ENCODE data around the gene PPP1R1C. TPM values are rescaled to one million over a fixed set of nuclear protein-coding genes. Genes with fewer than 3 reads are reported as not detected.

The PPP1R1C gene
- total and polyA plus RNA-seq, 7 donors = 0.83 to 3.5 (median 3.0) TPM; not detected in 4

GRCh38 chr2:181946444-181947127, 39.1 kb upstream of the PPP1R1C start:
- H3K9me3 ChIP-seq = no peaks in the 10 kb centered on the region
- no peak overlapping the region for H3K27ac ChIP-seq
- no peak overlapping the region for H3K4me3 ChIP-seq
- DNase-seq = no peak
- H3K4me1 ChIP-seq = no peaks in the 10 kb centered on the region
- intact Hi-C loops (cut with DNase I) = no loop called here
- H3K36me3 ChIP-seq = no peaks in the 10 kb centered on the region
- TF ChIP-seq CTCF (IDR thresholded peaks at IDR 0.05) (no peak), POLR2AphosphoS5 (IDR thresholded peaks at IDR 0.05) (no peak), POLR2A (IDR thresholded peaks at IDR 0.05) (no peak), EP300 (IDR thresholded peaks at IDR 0.05) (no peak)
- WGBS, 2 donors = 78 to 79% methylated on average over 1 of the region's 1 CpG
- no peaks in the 10 kb centered on the region for H3K27me3 ChIP-seq

GRCh38 chr2:181947273-181947672, 38.4 kb upstream of the PPP1R1C start:
- Histone ChIP-seq H3K4me1 (no peaks in the 10 kb centered on the region), H3K9me3 (no peaks in the 10 kb centered on the region), H3K4me3 (no peak overlapping the region), H3K27me3 (no peaks in the 10 kb centered on the region), H3K36me3 (no peaks in the 10 kb centered on the region), H3K27ac (no peak overlapping the region)
- no peak for DNase-seq
- no peak for TF ChIP-seq CTCF (IDR thresholded peaks at IDR 0.05)
- TF ChIP-seq POLR2AphosphoS5 (IDR thresholded peaks at IDR 0.05) = no peak
- TF ChIP-seq EP300 (IDR thresholded peaks at IDR 0.05) = no peak
- TF ChIP-seq POLR2A (IDR thresholded peaks at IDR 0.05) = no peak
- intact Hi-C loops (cut with DNase I) = no loop called here

- DNase-seq = no peak
- Histone ChIP-seq H3K36me3 (no peaks in the 10 kb centered on the region), H3K27me3 (no peaks in the 10 kb centered on the region), H3K9me3 (no peaks in the 10 kb centered on the region), H3K27ac (no peak overlapping the region), H3K4me3 (no peak overlapping the region), H3K4me1 (no peaks in the 10 kb centered on the region)
- intact Hi-C loops (cut with DNase I) = no loop called here
- TF ChIP-seq EP300 (IDR thresholded peaks at IDR 0.05) = no peak
- TF ChIP-seq CTCF (IDR thresholded peaks at IDR 0.05) = no peak
- TF ChIP-seq POLR2AphosphoS5 (IDR thresholded peaks at IDR 0.05) = no peak
- TF ChIP-seq POLR2A (IDR thresholded peaks at IDR 0.05) = no peak
- 91% methylated on average over 2 of the region's 2 CpGs for WGBS, 2 donors
Observed at GRCh38 chr2:181948227-181948626, 37.4 kb upstream of the PPP1R1C start.

GRCh38 chr2:181949047-181949446, 36.6 kb upstream of the PPP1R1C start:
- DNase-seq = no peak
- intact Hi-C loops (cut with DNase I) = no loop called here
- Histone ChIP-seq H3K27ac (no peak overlapping the region), H3K9me3 (no peaks in the 10 kb centered on the region), H3K27me3 (no peaks in the 10 kb centered on the region), H3K4me3 (no peak overlapping the region), H3K4me1 (peaks cover 0 to 3% (median 0%) of the 10 kb centered on the region in 4 donors), H3K36me3 (no peaks in the 10 kb centered on the region)
- TF ChIP-seq POLR2A (IDR thresholded peaks at IDR 0.05) = no peak
- no peak for TF ChIP-seq CTCF (IDR thresholded peaks at IDR 0.05)
- no peak for TF ChIP-seq POLR2AphosphoS5 (IDR thresholded peaks at IDR 0.05)
- no peak for TF ChIP-seq EP300 (IDR thresholded peaks at IDR 0.05)
